T47D (cell line): ENCODE measurements around the gene TM2D3.

ENCODE experiments used
- DNase-seq, 2 experiments: peaks; one replicate each; pipeline versions ENCODE4 v3.0.0 to v3.0.0-alpha.2; 2011 to 2012; ENCODE audit warnings: low read depth in 1 of 2, low spot score in 1 of 2
- JUND ChIP-seq: IDR thresholded peaks from 2 replicates; pipeline ENCODE4 v1.6.1; 2012; ENCODE audit warnings: low read depth
- in situ Hi-C: cut with HindIII; loops from 2 replicates; pipeline ENCODE4 v1.10.0; 2016; ENCODE audit warnings: low sequenced_read_pairs, low pct_unique_long_range_greater_than_20kb

TM2D3 gene

GRCh38 chr15:101615986-101616848, 36.0 kb downstream of the TM2D3 start:
- no peak for TF ChIP-seq JUND
- in situ Hi-C loops = no loop called here
- peak in 1 of 2 experiments; percentile 32 for DNase-seq

GRCh38 chr15:101615414-101615985, 36.7 kb downstream of the TM2D3 start:
- in situ Hi-C loops = no loop called here
- TF ChIP-seq JUND = no peak
- DNase-seq = no peak

GRCh38 chr15:101614761-101615160, 37.4 kb downstream of the TM2D3 start:
- no peak for TF ChIP-seq JUND
- in situ Hi-C loops = no loop called here
- DNase-seq = no peak

GRCh38 chr15:101614001-101614585, 38.1 kb downstream of the TM2D3 start:
- TF ChIP-seq JUND = no peak
- DNase-seq = peak in 1 of 2 experiments; percentile 36
- in situ Hi-C loops = no loop called here

- no peak for TF ChIP-seq JUND
- peak; percentile 70 to 77 for DNase-seq
Observed at GRCh38 chr15:101613130-101614000, 38.8 kb downstream of the TM2D3 start.

GRCh38 chr15:101612676-101613075, 39.5 kb downstream of the TM2D3 start:
- no peak for DNase-seq
- in situ Hi-C loops = no loop called here
- TF ChIP-seq JUND = no peak

More at GRCh38 chr15:101613130-101614000, 38.8 kb downstream of the TM2D3 start:
- in situ Hi-C loops = no loop called here

- in situ Hi-C loops = no loop called here
- DNase-seq = peak in 1 of 2 experiments; percentile 53
Observed at GRCh38 chr15:101611580-101612299, 40.4 kb downstream of the TM2D3 start.

GRCh38 chr15:101611007-101611406, 41.2 kb downstream of the TM2D3 start:
- no peak for TF ChIP-seq JUND
- DNase-seq = no peak
- in situ Hi-C loops = no loop called here

More at GRCh38 chr15:101611580-101612299, 40.4 kb downstream of the TM2D3 start:
- no peak for TF ChIP-seq JUND

- in situ Hi-C loops = no loop called here
- TF ChIP-seq JUND = no peak
- no peak for DNase-seq
Observed at GRCh38 chr15:101610611-101611000, 41.6 kb downstream of the TM2D3 start.

- TF ChIP-seq JUND = no peak
- no peak for DNase-seq
- in situ Hi-C loops = no loop called here
Observed at GRCh38 chr15:101609742-101610610, 42.2 kb downstream of the TM2D3 start.

- in situ Hi-C loops = no loop called here
- TF ChIP-seq JUND = no peak
- DNase-seq = no peak
Observed at GRCh38 chr15:101608201-101608600, 44.0 kb downstream of the TM2D3 start.
